Inferior parietal cortex (tissue), 1 donor: ENCODE results near the gene HSBP1.

Experiments used
- DNase-seq: peaks from one replicate; pipeline ENCODE4 v3.0.0-alpha.2; 2016; ENCODE audit errors: extremely low spot score

HSBP1 gene

DNA sequence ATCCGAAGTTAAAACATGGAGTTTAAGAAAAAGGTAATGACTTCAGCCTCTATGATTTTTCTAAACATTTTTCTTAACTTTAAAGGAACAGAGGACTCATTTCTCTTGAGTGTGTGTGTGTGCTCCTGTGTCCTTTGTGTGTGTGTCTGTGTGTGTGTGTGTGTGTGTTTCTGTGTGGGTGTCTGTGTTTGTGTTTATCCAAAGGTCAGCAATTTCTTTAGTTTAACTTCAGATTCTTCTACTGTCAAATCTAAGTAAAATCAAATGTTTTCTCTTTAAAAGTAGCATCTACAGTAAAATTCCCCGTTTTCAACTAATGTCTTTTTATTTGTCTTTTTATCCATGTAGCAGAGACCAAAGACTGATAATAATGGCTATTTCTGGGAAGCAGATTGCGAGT lies 31.8 kb downstream of the HSBP1 start:
- no peak for DNase-seq

DNA sequence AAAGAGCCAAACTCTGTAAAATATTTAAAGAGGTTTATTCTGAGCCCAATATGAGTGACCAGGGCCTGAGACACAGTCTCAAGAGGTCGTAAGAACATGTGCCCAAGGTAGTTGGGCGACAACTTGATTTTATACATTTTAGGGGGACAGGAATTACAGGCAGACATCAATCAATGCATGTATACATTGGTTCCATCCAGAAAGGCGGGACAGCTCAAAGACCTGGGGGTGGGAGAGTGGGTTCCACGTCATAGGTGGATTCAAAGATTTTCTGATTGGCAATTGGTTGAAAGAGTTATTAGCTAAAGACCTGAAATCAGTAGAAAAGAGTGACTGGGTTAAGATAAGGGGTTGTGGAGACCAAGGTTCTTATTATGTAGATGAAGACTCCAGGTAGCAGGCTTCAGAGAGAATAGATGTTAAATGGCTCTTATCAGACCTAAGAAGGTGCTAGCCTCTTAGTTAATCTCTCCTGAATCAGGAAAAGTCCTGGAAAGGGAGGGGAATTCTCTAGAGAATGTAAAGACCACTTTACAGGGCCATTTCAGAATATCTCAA lies 32.4 kb downstream of the HSBP1 start:
- no peak for DNase-seq

- DNase-seq, result no peak
These were observed 34.5 kb downstream of the HSBP1 start for GRCh38 chr16:83842291-83842690.

GRCh38 chr16:83842756-83843507 lies 35.2 kb downstream of the HSBP1 start:
- DNase-seq, result no peak

- DNase-seq, result no peak
These were observed 35.9 kb downstream of the HSBP1 start for GRCh38 chr16:83843657-83844056.

GRCh38 chr16:83845263-83845662 lies 37.5 kb downstream of the HSBP1 start:
- no peak for DNase-seq

DNA sequence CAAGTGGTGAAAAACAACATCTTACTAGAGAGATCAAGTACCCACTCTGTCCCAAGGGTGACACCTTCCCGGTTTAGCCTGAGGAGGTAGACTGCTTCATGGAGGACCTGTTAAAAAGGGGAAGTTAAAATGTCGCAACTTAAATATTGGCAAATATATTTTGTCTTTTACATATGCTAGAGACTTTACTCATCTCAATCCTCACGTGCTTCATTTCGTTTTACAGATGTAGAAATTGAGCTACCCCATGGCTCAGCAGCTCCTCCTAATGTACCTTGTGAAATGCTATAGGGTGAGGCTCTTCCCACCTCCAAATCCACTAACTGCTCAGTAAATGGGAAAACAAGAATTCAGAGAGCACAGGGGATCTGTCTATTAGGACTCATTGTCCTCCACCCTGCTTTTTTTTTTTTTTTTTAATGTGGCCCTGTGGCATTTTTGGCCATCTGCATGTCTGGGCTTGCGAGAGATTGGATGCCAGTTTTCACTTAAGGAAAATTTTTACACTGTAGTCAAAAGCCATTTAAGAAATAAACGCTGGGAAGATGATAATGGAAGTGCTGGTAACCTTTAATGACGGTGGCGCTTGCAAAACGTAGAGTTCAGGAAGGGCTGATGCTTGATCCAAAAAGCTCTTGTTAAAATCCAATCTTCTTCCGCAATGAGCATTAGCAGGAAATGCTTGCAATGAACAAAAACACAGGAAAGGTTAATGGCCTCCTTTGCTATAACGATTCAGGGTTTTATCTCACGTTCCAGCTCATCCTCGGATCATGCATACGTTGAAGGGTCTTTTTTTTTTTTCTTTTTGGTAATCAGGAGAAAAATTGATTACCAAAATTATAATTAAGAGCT lies 39.8 kb downstream of the HSBP1 start:
- no peak for DNase-seq

DNA sequence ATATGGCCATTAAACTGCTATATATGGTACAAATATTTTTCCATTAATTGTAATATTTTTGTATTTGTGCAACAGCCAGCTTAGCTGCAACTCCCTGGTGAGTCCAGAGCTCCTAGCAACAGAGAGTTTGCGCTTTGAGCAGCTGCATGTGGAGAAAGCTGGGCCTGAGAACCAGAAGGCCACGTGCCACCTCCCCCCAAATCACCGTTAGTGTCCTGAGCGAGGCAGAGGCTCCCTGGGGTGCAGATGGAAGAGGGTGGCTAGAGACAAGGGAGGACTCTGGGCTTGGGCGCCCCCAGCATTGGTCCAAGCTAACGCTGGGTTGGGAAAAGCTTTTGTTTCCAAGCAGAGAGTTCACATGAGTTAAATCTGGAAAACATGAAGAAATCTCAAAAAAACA lies 41.6 kb downstream of the HSBP1 start:
- no peak for DNase-seq

DNA sequence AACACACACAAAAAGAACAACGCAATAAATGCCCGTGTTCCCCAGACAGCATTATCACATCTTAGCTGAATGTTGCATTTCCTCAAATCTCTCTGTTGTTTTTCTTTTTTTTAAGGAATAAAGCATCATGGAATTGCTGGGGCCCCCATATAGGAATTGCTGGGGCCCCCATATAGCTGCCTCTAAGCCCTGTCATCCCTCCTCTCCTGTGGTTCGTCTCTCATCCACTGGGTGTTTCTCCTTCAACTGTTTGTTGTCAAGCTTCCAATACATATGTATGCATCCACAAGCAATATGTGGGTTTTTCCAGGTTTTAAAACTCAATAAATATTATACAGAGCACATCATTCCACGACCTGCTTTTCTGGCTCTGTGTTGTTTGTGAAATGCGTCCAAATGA lies 43.2 kb downstream of the HSBP1 start:
- DNase-seq, result no peak

DNA sequence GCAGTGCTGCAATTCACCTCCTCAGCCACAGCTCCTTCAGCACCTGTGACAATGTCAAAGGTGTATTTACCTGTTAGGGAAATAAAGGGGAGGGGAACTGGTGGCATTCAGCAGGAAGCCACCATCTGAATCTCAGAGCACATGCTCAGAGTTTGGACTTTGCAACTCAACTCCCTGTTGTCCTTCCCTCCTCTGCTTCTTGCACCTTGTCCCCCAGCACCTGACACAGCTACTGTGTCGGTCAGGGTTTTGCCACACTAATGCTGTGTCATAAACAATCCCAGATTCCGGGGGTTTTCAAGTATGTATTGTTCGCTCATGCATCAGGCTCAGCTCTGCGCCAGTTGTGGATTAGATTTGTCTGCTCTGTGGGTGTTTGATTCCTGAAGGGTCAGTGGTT lies 43.7 kb downstream of the HSBP1 start:
- no peak for DNase-seq

DNA sequence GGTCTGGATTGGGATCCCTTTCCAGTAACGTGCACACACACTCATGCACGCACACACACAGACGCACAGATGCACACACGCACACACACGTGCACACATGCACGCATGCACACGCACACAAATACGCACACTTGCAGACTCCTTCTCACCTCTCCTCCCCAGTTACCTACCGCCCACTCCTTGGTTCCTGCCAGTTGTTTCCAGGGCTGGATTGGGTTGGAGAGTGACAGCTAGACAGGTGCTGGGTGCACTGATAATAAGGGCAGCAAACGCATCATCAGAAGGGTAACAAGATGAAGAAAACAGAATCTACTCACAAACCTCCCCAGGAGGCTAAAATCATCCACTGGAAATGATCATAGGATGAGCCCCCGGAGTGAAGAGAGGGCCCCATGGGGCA lies 45.0 kb downstream of the HSBP1 start:
- DNase-seq, result no peak

DNA sequence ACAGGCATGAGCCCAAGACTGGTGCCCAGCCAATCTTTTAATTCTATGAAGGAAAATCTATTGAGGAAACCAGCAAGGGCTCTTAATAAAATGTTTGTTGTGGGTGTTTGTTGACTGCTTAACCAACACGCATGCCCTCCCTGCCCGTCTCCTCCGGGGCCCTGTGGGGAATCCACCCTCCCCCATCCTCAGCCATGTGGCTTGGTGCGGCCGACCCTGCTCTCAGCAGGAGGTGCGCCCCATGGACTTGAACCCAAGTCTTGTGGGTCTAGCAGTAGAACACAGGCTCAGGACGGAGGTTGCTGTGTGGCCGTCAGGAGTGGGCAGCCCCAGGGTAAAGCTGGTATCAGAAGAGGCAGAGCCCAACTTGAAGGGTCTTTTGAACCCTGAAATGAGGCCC lies 46.1 kb downstream of the HSBP1 start:
- DNase-seq, result no peak

DNA sequence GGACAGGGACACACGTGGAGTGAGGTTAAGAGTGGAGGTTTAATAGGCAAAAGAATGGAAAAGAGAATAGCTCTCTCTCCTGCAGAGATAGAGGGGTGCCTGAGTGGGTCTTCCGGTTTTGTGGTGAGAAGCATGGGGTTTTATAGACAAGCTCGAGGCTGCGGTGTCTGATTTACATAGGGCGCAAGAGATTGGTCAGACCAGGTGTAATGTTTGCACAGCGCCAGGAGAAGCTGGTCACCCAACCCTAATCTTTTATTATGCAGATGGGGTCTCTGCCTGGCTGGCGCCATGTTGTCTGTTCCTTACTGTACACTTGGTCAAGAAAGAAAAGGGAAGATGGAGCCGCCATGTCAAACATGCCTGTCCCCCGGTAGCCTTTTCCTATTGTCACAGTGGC lies 46.6 kb downstream of the HSBP1 start:
- no peak for DNase-seq

DNA sequence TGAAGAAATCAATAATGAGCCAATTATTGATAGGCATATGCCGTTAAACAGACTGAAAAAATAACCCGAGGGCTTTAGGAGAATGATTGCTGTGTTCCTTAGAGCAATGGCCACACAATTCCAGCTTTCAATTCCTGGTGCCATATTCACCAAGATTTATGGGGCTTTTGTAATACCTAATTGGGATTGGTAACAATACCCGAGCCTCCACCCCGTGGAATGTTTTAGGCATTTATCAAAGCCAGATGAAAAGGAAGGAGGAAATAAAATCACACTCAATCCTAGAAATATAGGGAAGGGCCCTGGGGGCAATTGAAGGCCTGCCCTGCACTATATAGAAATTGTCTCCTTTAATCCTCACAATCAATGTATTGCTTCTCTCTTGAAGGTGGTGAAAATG lies 49.0 kb downstream of the HSBP1 start:
- no peak for DNase-seq

GRCh38 chr16:83859265-83859664 lies 51.5 kb downstream of the HSBP1 start:
- no peak for DNase-seq

DNA sequence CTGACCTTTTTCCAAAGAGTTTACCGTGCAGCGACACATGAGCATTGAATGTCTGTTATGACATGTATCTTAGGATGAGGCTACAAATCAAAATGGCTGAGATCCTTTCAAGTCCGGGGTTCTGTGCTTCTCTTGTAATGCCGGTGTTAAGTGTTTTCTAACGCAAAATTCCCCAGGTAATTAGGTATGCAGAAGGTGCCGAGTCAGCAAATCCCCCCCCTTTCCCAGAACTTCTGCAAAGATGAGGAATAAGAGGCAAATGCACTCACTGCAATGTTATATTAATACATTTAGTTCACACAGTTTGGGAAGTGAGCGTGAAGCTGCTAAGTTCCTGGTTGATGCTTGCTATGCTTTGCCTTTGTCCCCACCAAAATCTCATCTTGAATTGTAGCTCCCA lies 54.9 kb downstream of the HSBP1 start:
- no peak for DNase-seq

DNA sequence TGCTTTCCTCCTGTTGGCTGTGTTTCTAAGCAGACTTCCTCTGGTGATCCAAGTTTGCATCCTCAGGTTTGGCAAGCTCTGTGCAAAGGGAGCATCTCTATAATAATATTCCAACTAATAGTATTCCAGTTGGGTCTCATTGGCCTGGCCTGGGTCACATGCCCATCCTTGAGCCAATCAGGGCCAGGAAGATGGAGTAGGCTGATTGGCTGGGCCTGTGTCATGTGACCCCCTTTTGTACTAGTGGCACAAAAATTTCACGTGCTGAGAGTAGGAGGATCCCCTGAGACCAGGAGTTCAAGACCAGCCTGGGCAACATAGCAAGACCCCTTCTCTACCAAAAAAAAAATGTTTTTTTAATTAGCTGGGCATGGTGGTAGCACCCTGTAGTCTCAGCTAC lies 55.9 kb downstream of the HSBP1 start:
- DNase-seq, result no peak
